ENCODE results near the gene COX20.
"Not testable (repeated sequence)": the region's sequence is repeated elsewhere in the genome, so short reads cannot be mapped to it uniquely, and the experiment has no call there.

COX20 gene

DNA sequence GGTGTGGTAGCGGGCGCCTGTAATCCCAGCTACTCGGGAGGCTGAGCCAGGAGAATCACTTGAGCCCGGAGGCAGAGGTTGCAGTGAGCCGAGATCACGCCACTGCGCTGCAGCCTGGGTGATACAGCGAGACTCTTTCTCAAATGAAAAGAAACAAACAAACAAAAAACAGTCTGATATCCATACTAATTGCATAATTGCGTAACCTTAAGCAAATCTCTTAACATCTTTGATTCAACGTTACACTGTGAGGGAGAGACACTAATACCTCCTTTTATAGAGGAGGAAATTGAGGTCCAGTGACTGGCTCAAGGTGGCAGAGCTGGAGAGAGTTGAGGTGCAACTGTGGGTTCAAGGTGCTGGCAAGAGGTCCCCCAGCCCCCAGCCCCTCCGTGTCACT, 12.6 kb upstream of the COX20 start:
- no peak for DNase-seq
- ATAC-seq, result no peak

- ATAC-seq (no peak), DNase-seq (no peak)
These were observed 8.7 kb upstream of the COX20 start for GRCh38 chr1:244826712-244827111.

DNA sequence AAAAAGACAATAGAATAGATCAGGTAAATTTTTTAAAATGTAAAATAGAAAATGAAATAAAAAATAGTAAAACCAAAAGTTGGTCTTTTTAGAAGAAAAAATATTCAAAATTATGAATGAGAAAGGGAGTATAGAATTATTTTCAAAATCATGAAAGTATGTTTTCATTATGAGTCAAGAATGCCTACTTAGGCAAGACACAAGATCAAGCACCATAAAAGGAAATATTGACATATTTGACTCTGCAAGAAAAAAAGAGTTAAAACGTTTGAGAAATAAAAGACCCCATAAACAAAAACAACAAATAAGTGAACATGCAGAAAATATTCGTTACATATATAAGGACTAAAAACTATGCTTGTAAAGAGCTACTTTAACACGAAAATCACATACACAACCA, 4.8 kb upstream of the COX20 start:
- no peak for ATAC-seq

GRCh38 chr1:244833260-244833659, 2.2 kb upstream of the COX20 start:
- DNase-seq, ATAC-seq: not testable (repeated sequence)

More for the DNA sequence above, 4.8 kb upstream of the COX20 start:
- DNase-seq, result no peak

GRCh38 chr1:244833734-244834542, 1.5 kb upstream of the COX20 start:
- DNase-seq, result peak; percentile 56
- ATAC-seq, result peak; percentile 3

- ATAC-seq (peak; percentile 85), DNase-seq (peak; percentile 91)
These were observed 749 bp upstream of the COX20 start for GRCh38 chr1:244834543-244835275.

DNA sequence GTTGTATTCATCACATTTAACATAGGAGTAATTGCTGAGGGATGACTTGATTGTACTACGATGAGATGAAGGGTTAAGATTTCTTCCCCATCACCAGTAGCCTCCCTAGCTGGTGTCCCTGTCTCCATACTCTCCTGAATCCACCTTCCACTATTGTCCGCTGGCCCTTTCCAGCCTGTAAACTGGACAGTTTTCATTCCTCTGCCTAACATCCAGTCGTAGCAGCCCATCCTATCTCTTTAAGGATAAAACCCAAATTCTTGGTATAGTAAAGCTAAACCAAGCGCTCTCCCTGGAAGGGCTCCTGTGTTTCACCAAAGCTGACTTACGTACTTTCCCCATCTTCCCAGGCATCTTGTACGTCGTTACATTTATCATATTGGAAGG, 670 bp downstream of the COX20 start:
- ATAC-seq, result no peak
- DNase-seq, result no peak

- DNase-seq (no peak), ATAC-seq (no peak)
These were observed 1.1 kb downstream of the COX20 start for GRCh38 chr1:244836584-244836983.

GRCh38 chr1:244837597-244838258, 2.3 kb downstream of the COX20 start:
- DNase-seq, result no peak
- no peak for ATAC-seq

GRCh38 chr1:244839656-244840055, 4.2 kb downstream of the COX20 start:
- no peak for DNase-seq
- ATAC-seq, result no peak

DNA sequence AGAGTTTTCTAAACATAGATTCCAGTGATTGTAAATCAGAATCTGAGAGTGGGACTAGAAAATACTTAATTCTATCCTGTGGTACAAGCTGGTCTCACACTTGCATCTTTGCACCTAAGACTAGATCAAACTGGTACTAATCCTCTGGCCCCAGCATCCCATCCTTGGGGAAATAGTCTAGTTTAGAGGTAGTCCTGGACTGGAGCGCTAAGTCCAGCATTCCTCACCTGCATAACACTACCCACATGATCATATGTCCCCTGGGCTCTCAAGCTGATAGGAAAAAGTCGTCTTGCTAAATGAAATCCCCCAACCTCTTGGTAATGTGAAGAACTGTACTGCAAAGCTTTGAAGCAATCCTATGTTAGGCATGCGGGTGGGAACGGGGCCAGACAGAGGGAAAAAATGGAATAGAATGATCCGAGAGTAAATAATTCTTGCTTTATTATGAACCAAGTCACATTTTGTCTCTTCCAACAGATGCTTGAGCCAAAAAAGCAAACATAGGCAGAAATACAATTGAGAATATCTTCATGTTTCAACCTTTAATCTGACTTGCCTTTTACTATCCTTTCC, 4.8 kb downstream of the COX20 start:
- DNase-seq (no peak), ATAC-seq (no peak)

DNA sequence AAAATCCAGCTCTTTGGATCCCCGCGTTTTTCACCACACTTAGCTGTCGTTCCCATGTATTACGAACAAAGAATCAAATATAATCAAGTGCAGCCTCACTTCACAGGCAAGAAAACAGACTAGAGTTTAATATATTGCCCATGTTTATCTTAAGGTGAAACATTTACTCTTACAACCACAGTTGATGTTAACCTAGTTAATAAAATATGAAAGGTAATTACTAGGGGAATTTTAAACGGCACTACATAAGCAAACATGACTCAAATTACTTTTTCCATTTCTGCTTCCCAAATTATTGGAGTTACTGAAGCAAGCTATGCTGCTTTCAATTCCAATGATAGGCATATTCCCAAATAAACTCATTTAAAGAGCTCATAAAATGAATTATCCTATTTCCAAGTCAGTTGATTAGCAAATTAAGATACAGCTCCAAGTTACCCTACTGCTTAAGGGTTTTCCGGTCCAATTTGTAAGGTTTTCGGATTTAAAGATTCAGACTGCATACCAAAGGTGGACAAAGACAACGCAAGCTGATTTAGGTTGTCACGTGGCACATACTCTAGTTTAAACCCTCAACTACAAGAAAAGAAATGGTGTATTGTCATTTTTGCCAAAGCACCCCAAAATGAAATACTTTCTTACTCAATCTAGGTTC, 5.9 kb downstream of the COX20 start:
- DNase-seq, result no peak
- ATAC-seq, result no peak

- ATAC-seq (no peak), DNase-seq (no peak)
These were observed 7.9 kb downstream of the COX20 start for GRCh38 chr1:244843148-244843978.

DNA sequence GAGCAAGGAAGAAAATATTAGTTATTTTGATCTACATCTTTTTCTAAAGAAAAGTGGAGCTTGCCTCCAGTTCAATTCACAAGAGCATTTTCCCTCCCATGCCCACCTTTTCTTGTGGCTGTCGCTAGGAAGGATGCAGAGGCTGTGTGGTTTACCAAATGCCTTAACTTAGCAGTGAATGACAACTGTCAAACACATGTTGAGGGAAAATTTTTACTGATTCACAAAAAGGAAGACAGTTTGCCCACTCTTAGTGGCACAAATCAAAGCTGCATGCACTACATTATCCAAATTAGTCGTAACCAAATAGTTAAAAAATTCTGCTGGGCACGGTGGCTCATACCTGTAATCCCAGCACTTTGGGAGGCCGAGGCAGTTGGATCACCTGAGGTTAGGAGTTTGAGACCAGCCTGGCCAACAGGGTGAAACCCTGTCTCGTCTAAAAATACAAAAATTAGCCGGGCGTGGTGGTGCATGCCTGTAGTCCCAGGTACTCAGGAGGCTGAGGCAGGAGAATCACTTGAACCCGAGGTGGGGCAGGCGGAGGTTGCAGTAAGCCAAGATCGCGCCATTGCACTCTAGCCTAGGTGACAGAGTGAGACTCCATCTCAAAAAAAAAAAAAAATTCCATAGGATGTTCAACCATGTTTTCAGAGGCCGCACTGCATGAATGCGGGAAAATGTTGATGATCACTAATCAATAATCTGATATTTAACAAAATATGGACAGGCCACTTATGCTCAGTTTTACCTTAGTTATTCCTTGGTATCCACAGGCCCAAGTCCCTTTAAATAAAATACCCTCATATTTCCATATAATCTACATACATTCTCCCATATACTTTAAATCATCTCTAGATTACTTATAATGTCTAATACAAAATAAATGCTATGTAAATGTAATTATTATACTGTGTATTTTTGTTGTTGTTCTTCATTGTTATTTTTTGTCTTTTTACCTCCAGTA, 9.0 kb downstream of the COX20 start:
- ATAC-seq, result no peak

DNA sequence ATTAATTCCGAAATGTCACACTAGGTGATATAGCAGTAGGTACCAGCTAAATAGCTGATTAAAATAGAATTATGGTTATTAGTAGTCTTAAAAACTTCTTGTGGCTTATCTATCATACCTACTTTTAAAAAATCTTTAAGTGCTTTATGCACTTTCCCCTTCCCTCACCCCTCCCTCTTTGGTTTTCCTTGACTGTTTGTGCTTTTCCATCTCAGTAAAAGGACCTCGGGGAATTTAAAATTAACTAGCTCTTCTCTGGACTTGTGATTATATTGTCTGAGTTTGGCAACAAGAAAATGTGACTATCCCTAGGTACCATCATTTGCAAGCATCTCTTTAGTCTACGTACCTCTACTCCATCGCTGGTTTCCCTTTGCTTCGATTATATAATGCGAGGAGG, 11.2 kb downstream of the COX20 start:
- no peak for DNase-seq
- ATAC-seq, result no peak

More for the DNA sequence above, 9.0 kb downstream of the COX20 start:
- DNase-seq, result no peak

DNA sequence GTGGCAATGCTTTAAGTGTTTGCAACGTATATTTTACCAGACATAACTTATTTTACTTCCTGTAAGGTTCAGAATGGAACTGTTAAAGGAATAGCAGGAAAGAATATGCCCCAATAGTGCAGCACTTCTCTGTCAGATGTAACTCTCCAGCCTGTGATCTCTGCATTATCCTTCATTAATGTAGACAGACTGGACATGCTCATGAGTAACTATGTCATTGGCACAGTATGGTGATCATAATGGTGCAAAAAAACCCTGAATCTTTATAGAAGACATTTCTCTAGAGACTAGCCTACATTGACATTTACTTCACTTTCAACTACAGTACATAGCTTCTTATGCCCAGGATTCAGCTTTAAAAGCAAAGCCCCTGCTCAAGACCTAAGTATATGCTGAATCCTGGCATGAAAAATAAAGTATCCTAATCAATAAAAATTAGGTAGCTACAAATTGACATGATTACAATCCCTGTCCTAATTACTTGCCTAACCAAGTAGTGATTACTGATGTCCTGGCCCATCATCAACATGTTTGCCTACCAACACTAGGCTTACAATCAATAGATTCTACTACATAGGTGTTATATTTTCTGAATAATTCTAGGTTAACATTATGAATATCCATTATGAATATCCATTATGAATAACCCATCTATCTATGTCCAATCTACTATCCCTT, 13.9 kb downstream of the COX20 start:
- no peak for DNase-seq
- ATAC-seq, result no peak

- no peak for ATAC-seq
- DNase-seq, result no peak
These were observed 14.8 kb downstream of the COX20 start for GRCh38 chr1:244850099-244850852.

DNA sequence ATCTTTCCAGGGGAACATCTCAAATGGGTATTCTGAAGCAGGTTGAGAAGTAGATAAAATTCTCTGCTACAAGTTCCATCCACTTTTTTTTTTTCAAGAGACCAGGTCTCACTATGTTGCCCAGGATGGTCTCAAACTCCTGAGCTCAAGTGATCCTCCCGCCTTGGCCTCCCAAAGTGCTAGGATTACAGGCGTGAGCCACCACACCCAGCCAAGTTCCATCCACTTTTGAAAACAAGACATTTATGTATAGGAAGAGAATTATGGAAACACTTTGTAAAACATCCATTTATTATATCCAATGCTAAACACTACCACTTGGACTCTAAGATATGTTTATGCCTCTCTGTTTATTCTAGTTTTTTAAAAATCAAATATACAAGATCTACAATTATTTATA, 15.4 kb downstream of the COX20 start:
- no peak for DNase-seq

More for the DNA sequence above, 15.4 kb downstream of the COX20 start:
- no peak for ATAC-seq

Data from stimulated activated naive CD8-positive, alpha-beta T cell treated with anti-CD3 and anti-CD28 coated beads, Interleukin-15, Interleukin-2, amounts not matched to agents 100 U/mL and 50 U/mL, for 24 hours (primary cell).